ENCODE data around the gene E4F1.
"Not testable (repeated sequence)": the region's sequence is repeated elsewhere in the genome, so short reads cannot be mapped to it uniquely, and the experiment has no call there.

GRCh38 chr16:2263026-2263425 lies 39.6 kb downstream of the E4F1 start:
- not testable (repeated sequence) for TF ChIP-seq CTCF (conservative IDR thresholded peaks at IDR 0.05; ENCODE audit: low read depth, low read length); EZH2 (IDR thresholded peaks at IDR 0.05; ENCODE audit: borderline replicate concordance, low read depth, low read length, poor library complexity, severe bottlenecking)
